T-cell (primary cell): Measurements from ENCODE around the gene ASPHD1. TPM values are rescaled to one million over a fixed set of nuclear protein-coding genes. Genes with fewer than 3 reads are reported as not detected.

Experiments
- ATAC-seq, 4 experiments: fragments of 200-7000 bp in 3 of 4; fragments of 150-1000 bp in 1 of 4; cut with Tn5 transposase; replicated peaks in 1 of 4; 1 replicate in 3 of 4; 2 replicates in 1 of 4; pipeline ENCODE4 v1.10.0; 2021; ENCODE audit warnings: moderate library complexity in 3 of 4, mild to moderate bottlenecking in 2 of 4, moderate number of reproducible peaks in 1 of 4
- CTCF ChIA-PET, 2 donors: fragments of 300-600 bp; sonication (Branson Sonifier 250); formaldehyde crosslinking; loops; one replicate each; lab custom pipeline; 2022; ENCODE audit warnings: antibody characterized with exemption in 2 of 2; lab: Charles Lee
- POLR2A ChIA-PET, 2 donors: fragments of 300-600 bp; sonication (Branson Sonifier 250); formaldehyde crosslinking; loops; one replicate each; lab custom pipeline; 2022; ENCODE audit warnings: antibody characterized with exemption in 2 of 2; lab: Charles Lee
- DNase-seq, 35 experiments: peaks; one replicate each; pipeline versions ENCODE4 v3.0.0 to v3.0.0-alpha.2; 2013 to 2023
- H3K27ac ChIP-seq: one replicate; pipeline ENCODE4 v1.5.1; 2013; ENCODE audit warnings: low read length
- H3K27me3 ChIP-seq, 2 experiments: replicated peaks in 1 of 2; 1 replicate in 1 of 2; 2 replicates in 1 of 2; pipeline versions ENCODE4 v1.6.1 to v1.7.0; 2013; ENCODE audit warnings: low read length in 1 of 2, mixed read lengths in 1 of 2; ENCODE audit not compliant: control insufficient read depth in 2 of 2, insufficient read depth in 2 of 2; ENCODE audit errors: extremely low read depth in 1 of 2
- H3K36me3 ChIP-seq, 2 donors: 1 replicate in 1 of 2; 2 replicates in 1 of 2; pipeline versions ENCODE4 v1.6.1 to v1.7.0; 2013; ENCODE audit warnings: low read length in 1 of 2; ENCODE audit not compliant: control insufficient read depth in 2 of 2, insufficient read depth in 1 of 2; ENCODE audit errors: extremely low read depth in 1 of 2
- H3K4me1 ChIP-seq, 2 experiments: 1 replicate in 1 of 2; 2 replicates in 1 of 2; pipeline versions ENCODE4 v1.6.1 to v1.7.0; 2013; ENCODE audit warnings: low read length in 2 of 2, mixed read lengths in 1 of 2; ENCODE audit not compliant: insufficient read depth in 2 of 2, control insufficient read depth in 1 of 2; ENCODE audit errors: extremely low read depth in 1 of 2
- H3K4me3 ChIP-seq, 2 donors: 1 replicate in 1 of 2; 2 replicates in 1 of 2; pipeline versions ENCODE4 v1.5.1 to v1.7.0; 2013; ENCODE audit warnings: mild to moderate bottlenecking in 2 of 2, low read length in 1 of 2, moderate library complexity in 1 of 2; ENCODE audit not compliant: control insufficient read depth in 1 of 2; ENCODE audit errors: extremely low read depth in 1 of 2
- H3K9me3 ChIP-seq: 2 replicates; pipeline ENCODE4 v1.7.0; 2013
- H3K27ac Mint-ChIP-seq, 2 donors: one replicate each; pipeline ENCODE4 v1.8.0; 2020 to 2021; ENCODE audit warnings: mild to moderate bottlenecking in 2 of 2, mixed read lengths in 2 of 2
- H3K27me3 Mint-ChIP-seq, 2 donors: one replicate each; pipeline ENCODE4 v1.8.0; 2021 to 2022; ENCODE audit warnings: mixed read lengths in 2 of 2
- H3K36me3 Mint-ChIP-seq: one replicate; pipeline ENCODE4 v1.8.0; 2021; ENCODE audit warnings: mixed read lengths
- H3K4me1 Mint-ChIP-seq, 3 donors: one replicate each; pipeline ENCODE4 v1.8.0; 2020 to 2022; ENCODE audit warnings: mixed read lengths in 3 of 3, mild to moderate bottlenecking in 1 of 3
- H3K4me3 Mint-ChIP-seq, 3 donors: one replicate each; pipeline ENCODE4 v1.8.0; 2020 to 2022; ENCODE audit warnings: mild to moderate bottlenecking in 3 of 3, mixed read lengths in 3 of 3, moderate library complexity in 3 of 3
- H3K9me3 Mint-ChIP-seq, 3 donors: one replicate each; pipeline ENCODE4 v1.8.0; 2020 to 2022; ENCODE audit warnings: mixed read lengths in 3 of 3
- WGBS: methylation state at CpG from one replicate; pipeline ENCODE4 v1.1.5; 2013; ENCODE audit warnings: missing lambda C conversion rate; ENCODE audit not compliant: insufficient coverage; 5-methylcytosine and 5-hydroxymethylcytosine counted together
- total RNA-seq, 35 experiments: library from RNA in 6 of 35; stranded (reverse) in 6 of 35; fragments of 120-200 nt in 1 of 35; gene quantifications; one replicate each; pipeline versions ENCODE4 v1.2.1 to v1.2.4 and lab custom pipeline; 2013 to 2026

Gene ASPHD1
- total RNA-seq, 5 donors from 2014 or later (not counting 1 experiment from before 2014, with no cell fraction given), result not detected

GRCh38 chr16:29922986-29923501 lies 22.8 kb downstream of the ASPHD1 start:
- Histone ChIP-seq H3K4me1 (peaks cover 15 to 28% of the 10 kb centered on the region in 2 experiments), H3K36me3 (peaks cover 7 to 29% of the 10 kb centered on the region in 2 donors), H3K27ac (no peak overlapping the region), H3K4me3 (no peak overlapping the region), H3K9me3 (no peaks in the 10 kb centered on the region), H3K27me3 (no peaks in the 10 kb centered on the region)
- H3K27me3 Mint-ChIP-seq, result no peaks in the 10 kb centered on the region
- H3K4me1 Mint-ChIP-seq, result peaks cover 47 to 52% (median 49%) of the 10 kb centered on the region in 3 donors
- H3K4me3 Mint-ChIP-seq, result peak overlapping the region in 1 of 3 donors; percentile 35
- DNase-seq (no peak), ATAC-seq (no peak)
- peaks cover 18% of the 10 kb centered on the region for H3K36me3 Mint-ChIP-seq
- H3K9me3 Mint-ChIP-seq, result no peaks in the 10 kb centered on the region
- no peak overlapping the region for H3K27ac Mint-ChIP-seq
- WGBS, result 99% methylated on average over 12 of the region's 12 CpGs
- ChIA-PET POLR2A (interaction anchor here in 1 of 2 donors (0.6 kb wide), 1 partner anchor 776 kb away, joined by 3 read pairs; the partner anchor contains the start of gene SRCAP), CTCF (no interaction called here)

- Mint-ChIP-seq H3K9me3 (no peaks in the 10 kb centered on the region), H3K27ac (peak overlapping the region; percentile 68 to 70), H3K36me3 (peaks cover 18% of the 10 kb centered on the region), H3K27me3 (no peaks in the 10 kb centered on the region), H3K4me3 (peak overlapping the region; percentile 87 to 91 (median 90)), H3K4me1 (peaks cover 45 to 54% (median 49%) of the 10 kb centered on the region in 3 donors)
- ATAC-seq, result no peak
- Histone ChIP-seq H3K27me3 (no peaks in the 10 kb centered on the region), H3K27ac (no peak overlapping the region), H3K4me1 (peaks cover 15 to 28% of the 10 kb centered on the region in 2 experiments), H3K36me3 (peaks cover 4 to 23% of the 10 kb centered on the region in 2 donors), H3K4me3 (peak overlapping the region; percentile 87 to 88), H3K9me3 (no peaks in the 10 kb centered on the region)
- peak in 1 of 35 experiments; percentile 17 for DNase-seq
- ChIA-PET POLR2A (interaction anchor here in 1 of 2 donors (0.5 to 0.6 kb wide), 2 partner anchors 191 to 697 kb away, joined by 4 to 5 read pairs; no protein-coding TSS in a partner anchor), CTCF (interaction anchor here in 1 of 2 donors (0.6 to 1.3 kb wide), 4 partner anchors 48 to 734 kb away, joined by 4 to 6 read pairs (median 4); partner anchors contain the start of genes PRR14 and TAOK2)
- WGBS, result 2% methylated on average over 5 of the region's 9 CpGs
These were observed 24.9 kb downstream of the ASPHD1 start for GRCh38 chr16:29925105-29925756.

- H3K36me3 ChIP-seq, result peaks cover 4 to 18% of the 10 kb centered on the region in 2 donors
- Mint-ChIP-seq H3K27me3 (no peaks in the 10 kb centered on the region), H3K4me1 (peaks cover 37 to 46% (median 41%) of the 10 kb centered on the region in 3 donors), H3K27ac (peak within 1 kb of the TSS; percentile 94 to 97), H3K36me3 (peaks cover 10% of the 10 kb centered on the region), H3K4me3 (peak within 1 kb of the TSS; percentile 87 to 91 (median 90)), H3K9me3 (no peaks in the 10 kb centered on the region)
- no peaks in the 10 kb centered on the region for H3K9me3 ChIP-seq
- peak; percentile 59 to 98 (median 82) for DNase-seq
- WGBS, result 1% methylated on average over 89 of the region's 89 CpGs
- CTCF ChIA-PET, result interaction anchor here in 1 of 2 donors (0.6 to 1.3 kb wide), 5 partner anchors 36 to 724 kb away, joined by 3 to 10 read pairs (median 5); partner anchors contain the start of genes PRR14, TAOK2 and TMEM219
- peak; percentile 91 to 92 (median 92) for ATAC-seq
- H3K27ac ChIP-seq, result peak within 1 kb of the TSS; percentile 85
- no peaks in the 10 kb centered on the region for H3K27me3 ChIP-seq
- H3K4me3 ChIP-seq, result peak within 1 kb of the TSS; percentile 87 to 88
- H3K4me1 ChIP-seq, result peaks cover 15 to 28% of the 10 kb centered on the region in 2 experiments
- POLR2A ChIA-PET, result interaction anchor here (0.5 to 0.9 kb wide), 3 partner anchors 23 to 192 kb away, joined by 3 to 4 read pairs (median 3); no protein-coding TSS in a partner anchor
These were observed 25.8 kb downstream of the ASPHD1 start, which contains the start of gene KCTD13 for GRCh38 chr16:29925781-29926710. KCTD13 (minus strand) TSS chr16:29926226; CDS start chr16:29926033, 193 bp downstream.

GRCh38 chr16:29926711-29927052 lies 26.4 kb downstream of the ASPHD1 start:
- no peaks in the 10 kb centered on the region for H3K9me3 Mint-ChIP-seq
- WGBS, result 26% methylated on average over 12 of the region's 12 CpGs
- ChIA-PET POLR2A (interaction anchor here (0.6 to 0.9 kb wide), 2 partner anchors 23 to 46 kb away, joined by 3 read pairs; no protein-coding TSS in a partner anchor), CTCF (interaction anchor here in 1 of 2 donors (0.7 to 1.3 kb wide), 4 partner anchors 35 to 92 kb away, joined by 3 to 10 read pairs (median 4); partner anchors contain the start of genes TAOK2 and TMEM219)
- DNase-seq (no peak), ATAC-seq (no peak)
- Histone ChIP-seq H3K36me3 (peaks cover 3 to 12% of the 10 kb centered on the region in 2 donors), H3K4me3 (peak overlapping the region; percentile 87 to 88), H3K4me1 (peaks cover 15 to 28% of the 10 kb centered on the region in 2 experiments), H3K27me3 (no peaks in the 10 kb centered on the region), H3K27ac (peak overlapping the region; percentile 85), H3K9me3 (no peaks in the 10 kb centered on the region)
- H3K4me3 Mint-ChIP-seq, result peak overlapping the region; percentile 87 to 91 (median 90)
- H3K27me3 Mint-ChIP-seq, result no peaks in the 10 kb centered on the region
- peaks cover 6% of the 10 kb centered on the region for H3K36me3 Mint-ChIP-seq
- peak overlapping the region; percentile 94 to 97 for H3K27ac Mint-ChIP-seq
- H3K4me1 Mint-ChIP-seq, result peaks cover 31 to 42% (median 36%) of the 10 kb centered on the region in 3 donors

GRCh38 chr16:29927070-29927905 lies 27.0 kb downstream of the ASPHD1 start:
- Mint-ChIP-seq H3K4me3 (peak overlapping the region; percentile 87 to 91 (median 90)), H3K36me3 (peaks cover 6% of the 10 kb centered on the region), H3K27ac (peak overlapping the region; percentile 43 to 97), H3K4me1 (peaks cover 31 to 41% (median 34%) of the 10 kb centered on the region in 3 donors), H3K27me3 (no peaks in the 10 kb centered on the region), H3K9me3 (no peaks in the 10 kb centered on the region)
- peak overlapping the region in 1 of 2 donors; percentile 87 for H3K4me3 ChIP-seq
- H3K9me3 ChIP-seq, result no peaks in the 10 kb centered on the region
- no peak for ATAC-seq
- H3K27ac ChIP-seq, result no peak overlapping the region
- H3K27me3 ChIP-seq, result no peaks in the 10 kb centered on the region
- peak in 1 of 35 experiments; percentile 14 for DNase-seq
- H3K36me3 ChIP-seq, result peaks cover 0 to 9% of the 10 kb centered on the region in 2 donors
- peaks cover 15 to 28% of the 10 kb centered on the region in 2 experiments for H3K4me1 ChIP-seq
- CTCF ChIA-PET, result interaction anchor here in 1 of 2 donors (0.7 to 1.1 kb wide), 2 partner anchors 34 to 35 kb away, joined by 5 to 10 read pairs; partner anchors contain the start of gene TMEM219
- POLR2A ChIA-PET, result interaction anchor here in 1 of 2 donors (0.9 kb wide), 1 partner anchor 46 kb away, joined by 3 read pairs; no protein-coding TSS in a partner anchor
- WGBS, result 94% methylated on average over 9 of the region's 12 CpGs
